Panc1 (cell line): Measurements from ENCODE around the gene SLC25A52. TPM values are rescaled to one million over a fixed set of nuclear protein-coding genes. Genes with fewer than 3 reads are reported as not detected.
"Not testable (repeated sequence)": the region's sequence is repeated elsewhere in the genome, so short reads cannot be mapped to it uniquely, and the experiment has no call there.

Source experiments
- ATAC-seq: fragments of 200-7000 bp; cut with Tn5 transposase; 2 replicates; pipeline ENCODE4 v1.9.1; 2020; ENCODE audit warnings: mild to moderate bottlenecking, moderate library complexity
- Bru-seq: library from RNA; stranded (reverse); fragments of 400-500 nt; gene quantifications from one replicate; lab custom pipeline; 2021; lab: Mats Ljungman, UMichigan
- BruChase-seq, 2 experiments: library from RNA; stranded (reverse); fragments of 400-500 nt; gene quantifications; one replicate each; lab custom pipeline; 2021; lab: Mats Ljungman, UMichigan
- BruUV-seq: library from RNA; stranded (reverse); fragments of 400-500 nt; replicated peaks from 2 replicates; lab custom pipeline; 2021; lab: Mats Ljungman, UMichigan
- CTCF ChIA-PET: fragments of 300-600 bp; sonication (Branson Sonifier 250); formaldehyde crosslinking; loops from one replicate; lab custom pipeline; 2022; ENCODE audit warnings: antibody characterized with exemption; lab: Charles Lee
- POLR2A ChIA-PET: fragments of 300-600 bp; sonication (Branson Sonifier 250); formaldehyde crosslinking; loops from one replicate; lab custom pipeline; 2022; ENCODE audit warnings: antibody characterized with exemption; lab: Charles Lee
- DNase-seq: peaks from one replicate; pipeline ENCODE4 v3.0.0-alpha.2; 2010; ENCODE audit warnings: low read depth, low spot score
- H3K27ac ChIP-seq: 2 replicates; pipeline ENCODE4 v1.5.1; 2011; ENCODE audit warnings: mild to moderate bottlenecking, low read length, inconsistent platforms
- H3K27me3 ChIP-seq: fragments of 200-500 bp; sonication (Bioruptor generic); 2 replicates; pipeline ENCODE4 v1.6.0; 2014; ENCODE audit warnings: low read length, inconsistent platforms; ENCODE audit not compliant: control insufficient read depth, insufficient read depth
- H3K36me3 ChIP-seq: fragments of 200-500 bp; sonication (Bioruptor generic); 2 replicates; pipeline ENCODE4 v1.5.1; 2014; ENCODE audit warnings: inconsistent platforms, mild to moderate bottlenecking, low read length, moderate library complexity; ENCODE audit not compliant: control insufficient read depth, insufficient read depth
- H3K4me1 ChIP-seq: 2 replicates; pipeline ENCODE4 v1.5.1; 2011; ENCODE audit warnings: inconsistent platforms, mild to moderate bottlenecking, low read length, moderate library complexity; ENCODE audit not compliant: control insufficient read depth, insufficient read depth
- H3K4me3 ChIP-seq, 2 experiments: 2 replicates each; pipeline ENCODE4 v1.5.1; 2011 to 2012; ENCODE audit warnings: low read depth in 2 of 2, low read length in 2 of 2, mild to moderate bottlenecking in 2 of 2, inconsistent platforms in 1 of 2, moderate library complexity in 1 of 2
- H3K9me3 ChIP-seq: fragments of 200-500 bp; sonication (Bioruptor generic); 2 replicates; pipeline ENCODE4 v1.5.1; 2014; ENCODE audit warnings: low read depth, mild to moderate bottlenecking, inconsistent platforms, low read length, moderate library complexity; ENCODE audit not compliant: control insufficient read depth, insufficient read depth
- CTCF ChIP-seq: fragments of 450-650 bp; IDR thresholded peaks from 2 replicates; pipeline ENCODE4 v1.5.1; 2017; ENCODE audit warnings: mild to moderate bottlenecking
- POLR2AphosphoS5 ChIP-seq: IDR thresholded peaks from 2 replicates; pipeline ENCODE4 v1.6.1; 2012; ENCODE audit warnings: mild to moderate bottlenecking, low read depth, low read length, moderate library complexity
- REST ChIP-seq, 2 experiments: IDR thresholded peaks; 2 replicates each; pipeline ENCODE4 v1.6.1; 2011 to 2012; ENCODE audit warnings: low read depth in 2 of 2, control low read depth in 1 of 2, low read length in 1 of 2, mild to moderate bottlenecking in 1 of 2, moderate library complexity in 1 of 2; ENCODE audit not compliant: insufficient read depth in 1 of 2
- SIN3A ChIP-seq: IDR thresholded peaks from 2 replicates; pipeline ENCODE4 v1.6.1; 2012; ENCODE audit warnings: low read depth, mild to moderate bottlenecking, low read length, moderate library complexity, borderline replicate concordance; ENCODE audit not compliant: insufficient read depth
- TCF7L2 ChIP-seq: IDR thresholded peaks from 2 replicates; pipeline ENCODE4 v1.6.1; 2011; ENCODE audit warnings: mild to moderate bottlenecking, low read depth, low read length, inconsistent platforms
- in situ Hi-C: cut with HindIII; loops from 2 replicates; pipeline ENCODE4 v1.10.0; 2016; ENCODE audit warnings: low sequenced_read_pairs, low pct_unique_long_range_greater_than_20kb
- intact Hi-C: fragments of 100-400 bp; cut with micrococcal nuclease; formaldehyde crosslinking; loops from one replicate; pipeline ENCODE4 v1.10.0; 2022; ENCODE audit not compliant: unreplicated experiment
- long read RNA-seq: library from polyadenylated mRNA; unstranded; transcript quantifications from one replicate; pipeline ENCODE4 v2.0.0, GENCODE V29; 2021; ENCODE audit not compliant: unreplicated experiment
- polyA plus RNA-seq: library from polyadenylated mRNA; unstranded; fragments of >200 nt; gene quantifications from one replicate; pipeline ENCODE4 v1.2.1, GENCODE V29; 2012; ENCODE audit warnings: missing spikeins; ENCODE audit not compliant: insufficient read length
- total RNA-seq: library from RNA; stranded (reverse); gene quantifications from one replicate; pipeline ENCODE4 v1.2.1, GENCODE V29; 2021; ENCODE audit not compliant: unreplicated experiment

Gene SLC25A52, protein sequence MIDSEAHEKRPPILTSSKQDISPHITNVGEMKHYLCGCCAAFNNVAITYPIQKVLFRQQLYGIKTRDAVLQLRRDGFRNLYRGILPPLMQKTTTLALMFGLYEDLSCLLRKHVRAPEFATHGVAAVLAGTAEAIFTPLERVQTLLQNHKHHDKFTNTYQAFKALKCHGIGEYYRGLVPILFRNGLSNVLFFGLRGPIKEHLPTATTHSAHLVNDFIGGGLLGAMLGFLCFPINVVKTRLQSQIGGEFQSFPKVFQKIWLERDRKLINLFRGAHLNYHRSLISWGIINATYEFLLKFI
- total RNA-seq: not detected
- polyA plus RNA-seq: not detected
- percentile 16 among the genes with signal in this experiment for Bru-seq, nascent RNA
- percentile 39 among the genes with signal in this experiment for BruChase-seq, experiment 1, labeled RNA remaining after a 2-hour chase
- percentile 44 among the genes with signal in this experiment for BruChase-seq, experiment 2, labeled RNA remaining after a 6-hour chase
- long read RNA-seq: 0 reads

GRCh38 chr18:31760695-31761094 is at the start of gene SLC25A52:
SLC25A52 (minus strand) TSS chr18:31760880; CDS start chr18:31760661, 219 bp downstream.
- no peak within 1 kb of the TSS for H3K4me3 ChIP-seq
- TF ChIP-seq CTCF: no peak
- no peak for TF ChIP-seq SIN3A
- no peak for TF ChIP-seq TCF7L2
- no peak for TF ChIP-seq POLR2AphosphoS5
- TF ChIP-seq REST (IDR thresholded peaks at IDR 0.05; ENCODE audit: insufficient read depth in 1 of 2, low read depth in 2 of 2, low read length in 1 of 2): no peak
- CTCF ChIA-PET: no interaction called here
- no peaks in the 10 kb centered on the region for H3K4me1 ChIP-seq
- no peak for DNase-seq
- no peak within 1 kb of the TSS for H3K27ac ChIP-seq
- no peaks in the 10 kb centered on the region for H3K36me3 ChIP-seq
- no TSS peak for BruUV-seq
- in situ Hi-C loops: no loop called here
- H3K9me3 ChIP-seq: no peaks in the 10 kb centered on the region
- intact Hi-C loops: no loop called here
- POLR2A ChIA-PET: no interaction called here
- no peaks in the 10 kb centered on the region for H3K27me3 ChIP-seq
- no peak for ATAC-seq

GRCh38 chr18:31809049-31809448 is 48.4 kb upstream of the SLC25A52 start:
- H3K9me3 ChIP-seq, intact Hi-C loops, H3K4me1 ChIP-seq, H3K27ac ChIP-seq, ATAC-seq, H3K27me3 ChIP-seq, BruUV-seq, CTCF ChIA-PET, in situ Hi-C loops, H3K36me3 ChIP-seq, POLR2A ChIA-PET, DNase-seq, H3K4me3 ChIP-seq: not testable (repeated sequence)

GRCh38 chr18:31801078-31801477 is 40.4 kb upstream of the SLC25A52 start:
- no TSS peak for BruUV-seq
- no peak overlapping the region for H3K4me3 ChIP-seq
- ATAC-seq (no peak), DNase-seq (no peak)
- intact Hi-C loops (no loop called here), in situ Hi-C loops (no loop called here)
- H3K27me3 ChIP-seq: no peaks in the 10 kb centered on the region
- ChIA-PET CTCF (no interaction called here), POLR2A (no interaction called here)
- H3K36me3 ChIP-seq: no peaks in the 10 kb centered on the region
- H3K4me1 ChIP-seq: no peaks in the 10 kb centered on the region
- no peaks in the 10 kb centered on the region for H3K9me3 ChIP-seq
- no peak for TF ChIP-seq CTCF
- TF ChIP-seq SIN3A: no peak
- no peak for TF ChIP-seq TCF7L2
- no peak for TF ChIP-seq POLR2AphosphoS5
- no peak for TF ChIP-seq REST (IDR thresholded peaks at IDR 0.05; ENCODE audit: insufficient read depth in 1 of 2, low read depth in 2 of 2, low read length in 1 of 2)
- no peak overlapping the region for H3K27ac ChIP-seq
